NCI-H2196 (cell line): ENCODE measurements around the gene HDAC5.
"Not testable (repeated sequence)": the region's sequence is repeated elsewhere in the genome, so short reads cannot be mapped to it uniquely, and the experiment has no call there.

Experiments
- DNase-seq: peaks from one replicate; lab custom pipeline; 2025; ENCODE audit not compliant: unreplicated experiment; lab: John Stamatoyannopoulos, UW

The HDAC5 gene

GRCh38 chr17:44069974-44070454 lies 53.4 kb downstream of the HDAC5 start:
- peak; percentile 25 for DNase-seq

- no peak for DNase-seq
Observed at GRCh38 chr17:44067545-44067940, 55.9 kb downstream of the HDAC5 start.

GRCh38 chr17:44066204-44066930 lies 57.1 kb downstream of the HDAC5 start, which contains the start of gene LSM12:
Gene LSM12, minus strand, starts transcription at chr17:44066671. Its CDS starts 84 bp downstream, at chr17:44066587.
- peak; percentile 97 for DNase-seq

GRCh38 chr17:44065668-44066203 lies 57.7 kb downstream of the HDAC5 start:
- no peak for DNase-seq

- DNase-seq, result no peak
Observed at GRCh38 chr17:44063704-44064639, 59.5 kb downstream of the HDAC5 start.

- DNase-seq, result no peak
Observed at GRCh38 chr17:44062871-44063270, 60.6 kb downstream of the HDAC5 start.

GRCh38 chr17:44061446-44061845 lies 62.0 kb downstream of the HDAC5 start:
- no peak for DNase-seq

GRCh38 chr17:44059101-44059892 lies 64.1 kb downstream of the HDAC5 start:
- no peak for DNase-seq

GRCh38 chr17:44053125-44053872 lies 70.1 kb downstream of the HDAC5 start:
- DNase-seq, result peak; percentile 74

- DNase-seq, result no peak
Observed at GRCh38 chr17:44049294-44050060, 74.0 kb downstream of the HDAC5 start.

GRCh38 chr17:44046893-44047292 lies 76.5 kb downstream of the HDAC5 start:
- DNase-seq, result not testable (repeated sequence)

- no peak for DNase-seq
Observed at GRCh38 chr17:44045486-44045885, 78.0 kb downstream of the HDAC5 start.

GRCh38 chr17:44044071-44044470 lies 79.4 kb downstream of the HDAC5 start:
- no peak for DNase-seq

- DNase-seq, result no peak
Observed at GRCh38 chr17:44043272-44043696, 80.2 kb downstream of the HDAC5 start.

GRCh38 chr17:44039829-44040635 lies 83.4 kb downstream of the HDAC5 start:
- no peak for DNase-seq

GRCh38 chr17:44038604-44039011 lies 84.8 kb downstream of the HDAC5 start:
- peak; percentile 27 for DNase-seq

- no peak for DNase-seq
Observed at GRCh38 chr17:44037471-44037870, 86.0 kb downstream of the HDAC5 start.

GRCh38 chr17:44034688-44035087 lies 88.8 kb downstream of the HDAC5 start:
- not testable (repeated sequence) for DNase-seq
